IMR-90 (cell line): Measurements from ENCODE around the gene URB2. TPM values are rescaled to one million over a fixed set of nuclear protein-coding genes. Genes with fewer than 3 reads are reported as not detected.

Source experiments
- ATAC-seq: fragments of 200-7000 bp; cut with Tn5 transposase; 2 replicates; pipeline ENCODE4 v1.9.1; 2020; ENCODE audit warnings: low read depth, mild to moderate bottlenecking, moderate library complexity
- BruUV-seq: library from RNA; stranded (reverse); fragments of 400-500 nt; replicated peaks from 2 replicates; lab custom pipeline; 2021; lab: Mats Ljungman, UMichigan
- CTCF ChIA-PET: fragments of 300-600 bp; formaldehyde crosslinking; extraction: SDS; loops from one replicate; lab custom pipeline; 2021; ENCODE audit warnings: antibody characterized with exemption; lab: Yijun Ruan, JAX
- POLR2A ChIA-PET: fragments of 300-600 bp; sonication (Branson Sonifier 250); formaldehyde crosslinking; loops from one replicate; lab custom pipeline; 2022; ENCODE audit warnings: antibody characterized with exemption; ENCODE audit not compliant: unreplicated experiment; lab: Charles Lee
- DNase-seq: peaks from one replicate; pipeline ENCODE4 v3.0.0; 2013
- H2AFZ ChIP-seq: replicated peaks from 2 replicates; pipeline ENCODE3; 2013; ENCODE audit warnings: low read length, mild to moderate bottlenecking; ENCODE audit not compliant: poor library complexity
- H2AK5ac ChIP-seq: 2 replicates; pipeline ENCODE4 v1.6.1; 2013; ENCODE audit warnings: low read depth, low read length, inconsistent platforms
- H2AK9ac ChIP-seq: replicated peaks from 2 replicates; pipeline ENCODE3; 2013; ENCODE audit warnings: mild to moderate bottlenecking, low read depth, low read length, moderate library complexity; ENCODE audit not compliant: poor library complexity
- H2BK120ac ChIP-seq: 2 replicates; pipeline ENCODE4 v1.6.1; 2013; ENCODE audit warnings: low read depth, low read length, inconsistent platforms
- H2BK15ac ChIP-seq: 3 replicates; pipeline ENCODE4 v1.6.1; 2013; ENCODE audit warnings: low read depth, low read length, inconsistent platforms
- H2BK20ac ChIP-seq: 2 replicates; pipeline ENCODE4 v1.6.1; 2013; ENCODE audit warnings: low read depth, mild to moderate bottlenecking, inconsistent platforms, low read length, moderate library complexity
- H2BK5ac ChIP-seq: 2 replicates; pipeline ENCODE4 v1.6.1; 2013; ENCODE audit warnings: mild to moderate bottlenecking, low read depth, low read length, inconsistent platforms; ENCODE audit not compliant: poor library complexity, severe bottlenecking
- H3K14ac ChIP-seq: replicated peaks from 2 replicates; pipeline ENCODE4 v1.6.1; 2013; ENCODE audit warnings: low read depth, low read length, inconsistent platforms
- H3K18ac ChIP-seq: 2 replicates; pipeline ENCODE4 v1.6.1; 2013; ENCODE audit warnings: low read depth, low read length, control low read depth
- H3K23ac ChIP-seq: 2 replicates; pipeline ENCODE4 v1.6.1; 2013; ENCODE audit warnings: low read depth, low read length, inconsistent platforms
- H3K27ac ChIP-seq: 2 replicates; pipeline ENCODE4 v1.5.1; 2013; ENCODE audit warnings: mild to moderate bottlenecking, control low read depth, low read length; ENCODE audit not compliant: insufficient read depth
- H3K27me3 ChIP-seq: 2 replicates; pipeline ENCODE4 v1.6.1; 2013; ENCODE audit warnings: low read length; ENCODE audit not compliant: control insufficient read depth, insufficient read depth
- H3K36me3 ChIP-seq: 2 replicates; pipeline ENCODE4 v1.6.1; 2013; ENCODE audit warnings: low read length, mixed read lengths; ENCODE audit not compliant: control insufficient read depth, insufficient read depth
- H3K4ac ChIP-seq: 2 replicates; pipeline ENCODE4 v1.6.1; 2013; ENCODE audit warnings: low read depth, low read length, inconsistent platforms
- H3K4me1 ChIP-seq: 2 replicates; pipeline ENCODE4 v1.6.1; 2013; ENCODE audit warnings: low read length, mixed read lengths; ENCODE audit not compliant: control insufficient read depth, insufficient read depth
- H3K4me2 ChIP-seq: 2 replicates; pipeline ENCODE4 v1.6.1; 2013; ENCODE audit warnings: low read depth, mild to moderate bottlenecking, control low read depth, low read length, moderate library complexity
- H3K4me3 ChIP-seq: 2 replicates; pipeline ENCODE4 v1.5.1; 2013; ENCODE audit warnings: low read depth, mild to moderate bottlenecking, control low read depth, low read length, moderate library complexity; ENCODE audit not compliant: insufficient read depth
- H3K56ac ChIP-seq: 2 replicates; pipeline ENCODE4 v1.6.1; 2013; ENCODE audit warnings: low read length, inconsistent platforms; ENCODE audit not compliant: insufficient read depth; ENCODE audit errors: extremely low read depth
- H3K79me1 ChIP-seq, 2 experiments: 2 replicates each; pipeline ENCODE4 v1.6.1; 2013; ENCODE audit warnings: low read length in 2 of 2, inconsistent platforms in 1 of 2, low read depth in 1 of 2
- H3K9ac ChIP-seq: 2 replicates; pipeline ENCODE4 v1.6.1; 2013; ENCODE audit warnings: low read depth, low read length, control low read depth
- H3K9me1 ChIP-seq: 2 replicates; pipeline ENCODE4 v1.6.1; 2013; ENCODE audit warnings: low read length, inconsistent platforms; ENCODE audit not compliant: insufficient read depth
- H3K9me3 ChIP-seq: 2 replicates; pipeline ENCODE4 v1.6.1; 2013; ENCODE audit warnings: low read length; ENCODE audit not compliant: control insufficient read depth, insufficient read depth
- H4K20me1 ChIP-seq: 2 replicates; pipeline ENCODE4 v1.6.1; 2013; ENCODE audit warnings: low read length, inconsistent platforms; ENCODE audit not compliant: insufficient read depth
- H4K5ac ChIP-seq: 2 replicates; pipeline ENCODE4 v1.6.1; 2013; ENCODE audit warnings: mild to moderate bottlenecking, low read depth, low read length, control low read depth
- H4K8ac ChIP-seq, 2 experiments: 2 replicates each; pipeline ENCODE4 v1.6.1; 2013; ENCODE audit warnings: low read depth in 2 of 2, low read length in 2 of 2, control low read depth in 1 of 2, inconsistent platforms in 1 of 2
- H4K91ac ChIP-seq: 2 replicates; pipeline ENCODE4 v1.6.1; 2013; ENCODE audit warnings: low read depth, low read length, inconsistent platforms; ENCODE audit not compliant: insufficient read depth
- CEBPB ChIP-seq: IDR thresholded peaks from 2 replicates; pipeline ENCODE4 v1.6.1; 2012; ENCODE audit warnings: low read depth, low read length, improper control_type of control experiment
- CTCF ChIP-seq: conservative IDR thresholded peaks from 2 replicates; pipeline ENCODE4 v1.5.1; 2012; ENCODE audit warnings: mild to moderate bottlenecking, low read depth, low read length, improper control_type of control experiment
- MAZ ChIP-seq: IDR thresholded peaks from 2 replicates; pipeline ENCODE4 v1.6.1; 2012; ENCODE audit warnings: low read depth, mild to moderate bottlenecking, low read length, improper control_type of control experiment, moderate library complexity, borderline replicate concordance
- SMC3 ChIP-seq: fragments of 150-350 bp; IDR thresholded peaks from 2 replicates; pipeline ENCODE4 v1.6.1; 2016; ENCODE audit warnings: low read depth, mild to moderate bottlenecking, antibody characterized with exemption, low read length, moderate library complexity
- WGBS, 2 experiments: methylation state at CpG; one replicate each; pipeline versions ENCODE4 v1.1.5 to v1.1.7; 2013; ENCODE audit warnings: missing lambda C conversion rate in 2 of 2; ENCODE audit not compliant: insufficient read length in 1 of 2; ENCODE audit errors: extremely low coverage in 2 of 2; 5-methylcytosine and 5-hydroxymethylcytosine counted together
- dilution Hi-C: fragments of 300-500 bp; cut with HindIII; formaldehyde crosslinking; loops from one replicate; pipeline ENCODE4 v1.14.3; 2018; ENCODE audit warnings: low sequenced_read_pairs; ENCODE audit not compliant: unreplicated experiment
- in situ Hi-C: fragments of 300-500 bp; cut with MboI; formaldehyde crosslinking; loops from 3 replicates; pipeline ENCODE4 v1.14.3; 2019; ENCODE audit warnings: low sequenced_read_pairs, inconsistent platforms, mixed read lengths
- intact Hi-C: fragments of 100-400 bp; cut with micrococcal nuclease; formaldehyde crosslinking; loops from 2 replicates; pipeline ENCODE4 v1.10.0; 2022
- polyA plus RNA-seq, 3 experiments: library from polyadenylated mRNA; depleted of rRNA; stranded (reverse); fragments of >200 nt; gene quantifications; 2 replicates each; pipeline ENCODE4 v1.2.3, GENCODE V29; 2012; ENCODE audit warnings: low replicate concordance in 1 of 3
- total RNA-seq: library from RNA; depleted of rRNA; stranded (reverse); fragments of >200 nt; gene quantifications from 2 replicates; pipeline ENCODE4 v1.2.3, GENCODE V29; 2012

URB2 gene
- total and polyA plus RNA-seq, 2 of the 4 experiments (the other 2 are of a cell fraction) = 5.9 to 15.4 TPM

DNA sequence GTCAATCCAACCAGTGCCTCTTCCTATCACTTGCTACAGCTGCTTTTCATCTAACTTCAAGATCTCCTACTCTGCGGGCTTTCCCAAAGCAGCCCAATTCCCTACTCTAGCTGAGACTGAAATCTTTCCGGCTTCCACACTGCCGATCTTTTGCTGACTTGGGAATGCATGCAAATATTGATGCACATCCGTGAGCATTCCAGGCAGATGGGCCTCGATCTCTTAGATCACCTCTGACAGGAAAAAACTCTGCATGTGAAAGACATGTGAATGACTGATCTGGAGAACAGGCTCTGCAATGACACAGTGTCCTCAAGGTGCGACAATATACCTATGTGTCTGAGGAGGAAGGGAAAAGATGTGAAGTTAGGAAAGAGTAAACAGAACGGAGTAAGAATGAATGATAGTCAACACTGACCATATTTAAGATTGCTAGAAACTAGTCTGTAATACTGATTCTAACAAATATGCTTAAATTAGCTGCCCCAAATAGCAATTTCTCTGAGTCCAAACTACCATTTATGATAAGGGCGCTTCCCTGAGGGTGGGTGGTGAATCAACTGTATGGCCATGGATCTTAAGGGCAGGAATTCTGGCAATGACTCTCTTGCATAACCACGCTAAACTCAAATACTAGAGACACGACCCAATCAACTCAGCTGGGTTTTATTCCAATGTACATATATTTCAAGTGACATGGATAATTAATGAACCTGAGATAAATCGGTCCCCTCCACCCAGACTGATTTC is 8.5 kb upstream of the URB2 start:
- Histone ChIP-seq H3K14ac (no peak overlapping the region), H2AFZ (no peak overlapping the region), H3K27ac (no peak overlapping the region), H3K9me1 (peaks cover 13% of the 10 kb centered on the region), H3K18ac (no peak overlapping the region), H2AK9ac (no peak overlapping the region), H4K8ac (no peak overlapping the region), H3K9me3 (no peaks in the 10 kb centered on the region), H2AK5ac (no peak overlapping the region), H4K91ac (no peak overlapping the region), H4K5ac (no peak overlapping the region), H3K4me3 (no peak overlapping the region), H3K56ac (no peak overlapping the region), H2BK15ac (no peak overlapping the region), H3K79me1 (peaks cover 36 to 57% of the 10 kb centered on the region in 2 experiments), H3K23ac (no peak overlapping the region), H2BK120ac (no peak overlapping the region), H3K4ac (no peak overlapping the region), H4K20me1 (peaks cover 49% of the 10 kb centered on the region), H2BK20ac (no peak overlapping the region), H3K27me3 (no peaks in the 10 kb centered on the region), H3K36me3 (peaks cover 13% of the 10 kb centered on the region), H2BK5ac (no peak overlapping the region), H3K9ac (no peak overlapping the region), H3K4me2 (no peak overlapping the region), H3K4me1 (no peaks in the 10 kb centered on the region)
- no peak for TF ChIP-seq CTCF
- TF ChIP-seq CEBPB = no peak
- no peak for TF ChIP-seq SMC3
- no peak for TF ChIP-seq MAZ
- ChIA-PET CTCF (no interaction called here), POLR2A (no interaction called here)
- 100% methylated on average over 1 of the region's 11 CpGs; no CpG with 5 or more reads in 1 of the 2 experiments for WGBS, 2 experiments
- intact Hi-C loops (no loop called here), dilution Hi-C loops (no loop called here), in situ Hi-C loops (no loop called here)
- ATAC-seq = no peak
- no peak for DNase-seq
- BruUV-seq = no TSS peak
